Ovary (tissue), 3 donors: ENCODE measurements around the gene HDGF.

Experiments used
- CTCF ChIP-seq, 3 donors: fragments of 450-650 bp in 2 of 3; fragments of 200-600 bp in 1 of 3; IDR thresholded peaks; one replicate each; pipeline versions ENCODE4 v1.5.1 to v1.8.0; 2016 to 2022; ENCODE audit warnings: antibody characterized with exemption in 3 of 3, mild to moderate bottlenecking in 1 of 3
- EP300 ChIP-seq: sonication (generic); formaldehyde crosslinking; IDR thresholded peaks from one replicate; pipeline ENCODE4 v1.6.1; 2017; ENCODE audit warnings: antibody characterized with exemption
- POLR2A ChIP-seq: fragments of 450-650 bp; IDR thresholded peaks from one replicate; pipeline ENCODE4 v1.6.1; 2017; ENCODE audit warnings: antibody characterized with exemption, mild to moderate bottlenecking, moderate library complexity
- donor health status: DM: no; HTN: no; CAD: no.

- TF ChIP-seq CTCF (IDR thresholded peaks at IDR 0.05), result no peak
- no peak for TF ChIP-seq POLR2A
- no peak for TF ChIP-seq EP300
Measured at GRCh38 chr1:156700736-156701531, 50.5 kb downstream of the HDGF start.
